22Rv1 (cell line): ENCODE data around the gene ZSCAN9.

Source experiments
- CTCF ChIP-seq: fragments of 450-650 bp; IDR thresholded peaks from 2 replicates; pipeline ENCODE4 v1.5.1; 2017; ENCODE audit warnings: mild to moderate bottlenecking
- ZFX ChIP-seq: fragments of 450-650 bp; IDR thresholded peaks from 2 replicates; pipeline ENCODE4 v1.6.1; 2017; ENCODE audit warnings: antibody characterized with exemption, borderline replicate concordance

GRCh38 chr6:28208111-28208659 lies 16.9 kb upstream of the ZSCAN9 start:
- no peak for TF ChIP-seq CTCF
- TF ChIP-seq ZFX = no peak
